Uterus (tissue), 4 donors: ENCODE measurements around the gene FOXO4. TPM values are rescaled to one million over a fixed set of nuclear protein-coding genes. Genes with fewer than 3 reads are reported as not detected.

Experiments
- DNase-seq, 2 donors: peaks; one replicate each; pipeline ENCODE4 v3.0.0-alpha.2; 2019 to 2020
- H3K27ac ChIP-seq, 2 donors: fragments of 200-600 bp; sonication (generic); 1 replicate in 1 of 2; 2 replicates in 1 of 2; pipeline ENCODE4 v1.5.1; 2016 to 2018
- H3K27me3 ChIP-seq, 2 donors: fragments of 200-600 bp; sonication (generic); one replicate each; pipeline ENCODE4 v1.5.1; 2018 to 2019; ENCODE audit warnings: control low read depth in 1 of 2
- H3K36me3 ChIP-seq, 2 donors: fragments of 200-600 bp; sonication (generic); one replicate each; pipeline ENCODE4 v1.5.1; 2019; ENCODE audit warnings: control low read depth in 1 of 2
- H3K4me1 ChIP-seq, 2 donors: fragments of 200-600 bp; sonication (generic); one replicate each; pipeline ENCODE4 v1.5.1; 2018 to 2019; ENCODE audit warnings: control low read depth in 1 of 2
- H3K4me3 ChIP-seq, 2 donors: fragments of 200-600 bp; sonication (generic); 1 replicate in 1 of 2; 2 replicates in 1 of 2; pipeline ENCODE4 v1.5.1; 2018 to 2019; ENCODE audit warnings: mild to moderate bottlenecking in 1 of 2
- H3K9me3 ChIP-seq, 2 donors: fragments of 200-600 bp; sonication (generic); one replicate each; pipeline ENCODE4 v1.5.1; 2019; ENCODE audit warnings: control low read depth in 1 of 2
- CTCF ChIP-seq, 4 experiments: fragments of 200-600 bp in 2 of 4; fragments of 450-650 bp in 2 of 4; sonication (generic) in 2 of 4; IDR thresholded peaks; one replicate each; pipeline ENCODE4 v1.5.1; 2016 to 2019; ENCODE audit warnings: antibody characterized with exemption in 4 of 4, mild to moderate bottlenecking in 2 of 4, moderate library complexity in 1 of 4
- POLR2A ChIP-seq, 2 donors: fragments of 450-650 bp; IDR thresholded peaks; one replicate each; pipeline ENCODE4 v1.6.1; 2016; ENCODE audit warnings: antibody characterized with exemption in 2 of 2, mild to moderate bottlenecking in 1 of 2, moderate library complexity in 1 of 2
- intact Hi-C: fragments of 100-400 bp; cut with DNase I; formaldehyde crosslinking; loops from one replicate; pipeline ENCODE4 v1.15.1; 2023; ENCODE audit warnings: low total_unique reads
- small RNA-seq: library from RNA; depleted of rRNA; stranded (forward); fragments of <200 nt; gene quantifications from one replicate; pipeline ENCODE3, GENCODE V24; 2016
- total RNA-seq, 4 donors: library from RNA; depleted of rRNA in 3 of 4; stranded (reverse); fragments of >200 nt in 3 of 4; gene quantifications; one replicate each; pipeline versions ENCODE4 v1.1.0 to v1.2.4, GENCODE V29; 2014 to 2023
- donor health status: DM: yes; HTN: yes; CAD: no.

Gene FOXO4
- total RNA-seq, 4 donors from 2014 or later, result 7.9 to 40.6 (median 10.1) TPM

GRCh38 chrX:71148278-71148663, 52.6 kb downstream of the FOXO4 start:
- DNase-seq, result no peak
- no peaks in the 10 kb centered on the region for H3K9me3 ChIP-seq
- no peak overlapping the region for H3K27ac ChIP-seq
- TF ChIP-seq CTCF (IDR thresholded peaks at IDR 0.05), result no peak
- TF ChIP-seq POLR2A (IDR thresholded peaks at IDR 0.05), result no peak
- no peak overlapping the region for H3K4me3 ChIP-seq
- no peaks in the 10 kb centered on the region for H3K4me1 ChIP-seq
- intact Hi-C loops, result no loop called here
- H3K36me3 ChIP-seq, result no peaks in the 10 kb centered on the region
- no peaks in the 10 kb centered on the region for H3K27me3 ChIP-seq

GRCh38 chrX:71151366-71151765, 55.7 kb downstream of the FOXO4 start:
- no peak for DNase-seq
- no peak for TF ChIP-seq POLR2A (IDR thresholded peaks at IDR 0.05)
- TF ChIP-seq CTCF (IDR thresholded peaks at IDR 0.05), result no peak
- Histone ChIP-seq H3K4me1 (no peaks in the 10 kb centered on the region), H3K4me3 (no peak overlapping the region), H3K27me3 (no peaks in the 10 kb centered on the region), H3K9me3 (no peaks in the 10 kb centered on the region), H3K27ac (no peak overlapping the region), H3K36me3 (no peaks in the 10 kb centered on the region)
- intact Hi-C loops, result no loop called here

Small RNAs within 50 kb of the gene (small RNA-seq; reads per million reads assigned to genes)
- gene CXorf65, result not detected

Other genes starting within 250 kb of the FOXO4 start
- under 1 TPM in 1 of 4 donors, not detected in 3; 0.35 TPM for gene TEX11, start 187.1 kb upstream of the FOXO4 start, total RNA-seq
- gene SLC7A3, start 164.8 kb upstream of the FOXO4 start, total RNA-seq, result 10 to 100 TPM in 1 of 4 donors, 1 to 10 TPM in 1, under 1 TPM in 2; 0.18 to 10.4 (median 4.8) TPM
- gene SNX12, start 27.5 kb upstream of the FOXO4 start, total RNA-seq, result 10 to 100 TPM; 32.9 to 92.7 (median 68.0) TPM
- gene CXorf65, start 10.9 kb downstream of the FOXO4 start, total RNA-seq, result 1 to 10 TPM in 1 of 4 donors, not detected in 3; 1.1 TPM
- gene IL2RG, start 15.7 kb downstream of the FOXO4 start, total RNA-seq, result 10 to 100 TPM in 1 of 4 donors, 1 to 10 TPM in 2, not detected in 1; 3.0 to 42.9 (median 3.3) TPM
- gene MED12, start 22.7 kb downstream of the FOXO4 start, total RNA-seq, result 10 to 100 TPM; 11.2 to 91.5 (median 33.0) TPM
- gene NLGN3, start 49.0 kb downstream of the FOXO4 start, total RNA-seq, result 10 to 100 TPM in 1 of 4 donors, 1 to 10 TPM in 2, not detected in 1; 1.7 to 14.4 (median 5.1) TPM
- 1 to 10 TPM in 2 of 4 donors, under 1 TPM in 1, not detected in 1; 0.27 to 5.9 (median 3.0) TPM for gene GJB1, start 127.4 kb downstream of the FOXO4 start, total RNA-seq
- 10 to 100 TPM; 12.1 to 37.9 (median 27.3) TPM for gene ZMYM3, start 158.3 kb downstream of the FOXO4 start, total RNA-seq
- gene NONO, start 187.8 kb downstream of the FOXO4 start, total RNA-seq, result 100 to 1,000 TPM in 3 of 4 donors, 10 to 100 TPM in 1; 70.0 to 494 (median 216) TPM
- gene ITGB1BP2, start 205.9 kb downstream of the FOXO4 start, total RNA-seq, result 10 to 100 TPM in 2 of 4 donors, 1 to 10 TPM in 1, not detected in 1; 5.5 to 15.9 (median 11.2) TPM